Brain microvascular endothelial cell (primary cell): Measurements from ENCODE around the gene ANXA2.

Experiments used
- DNase-seq: peaks from one replicate; pipeline ENCODE4 v3.0.0-alpha.2; 2020
- H3K27ac ChIP-seq: fragments of 250-450 bp; sonication (Bioruptor Pico); 2 replicates; pipeline ENCODE4 v1.5.1; 2020; ENCODE audit warnings: mild to moderate bottlenecking, moderate library complexity
- H3K27me3 ChIP-seq: fragments of 250-450 bp; sonication (Bioruptor Pico); replicated peaks from 2 replicates; pipeline ENCODE4 v1.5.1; 2020; ENCODE audit warnings: mild to moderate bottlenecking
- H3K36me3 ChIP-seq: fragments of 250-450 bp; sonication (Bioruptor Pico); replicated peaks from 2 replicates; pipeline ENCODE4 v1.5.1; 2020; ENCODE audit warnings: mild to moderate bottlenecking
- H3K4me3 ChIP-seq: 2 replicates; pipeline ENCODE4 v1.5.1; 2011; ENCODE audit warnings: low read depth, mild to moderate bottlenecking, control low read depth, low read length, moderate library complexity
- in situ Hi-C: cut with HindIII; loops from 2 replicates; pipeline ENCODE4 v1.10.0; 2017; ENCODE audit warnings: low sequenced_read_pairs, low pct_ligation_motif_present
- TF ChIP-seq, protein P1 (sequence below): IDR thresholded peaks from 2 replicates; pipeline ENCODE4 v1.5.1; 2011; ENCODE audit warnings: low read depth, mild to moderate bottlenecking, moderate library complexity, low read length, control low read depth, inconsistent platforms; ENCODE audit errors: missing control alignments

The ANXA2 gene

DNA sequence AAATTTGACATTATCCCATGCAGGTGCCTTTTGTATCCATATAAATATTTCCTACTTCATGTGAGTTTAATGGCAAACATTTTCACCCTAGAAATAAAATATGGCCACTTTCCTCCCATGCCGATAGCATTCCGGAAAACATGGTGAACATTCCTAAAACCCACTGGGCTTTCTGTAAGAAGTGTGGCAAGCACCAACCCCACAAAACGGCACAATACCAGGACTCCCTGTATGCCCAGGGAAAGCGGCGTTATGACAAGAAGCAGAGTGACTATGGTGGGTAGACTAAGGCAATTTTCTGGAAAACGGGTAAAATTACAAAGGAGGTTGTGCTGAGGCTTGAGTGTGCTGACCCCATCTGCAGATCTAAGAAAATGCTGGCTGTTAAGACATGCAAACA lies 7.6 kb downstream of the ANXA2 start:
- Histone ChIP-seq H3K27ac (peak overlapping the region; percentile 99), H3K36me3 (peaks cover 75% of the 10 kb centered on the region), H3K4me3 (peak overlapping the region; percentile 7), H3K27me3 (no peaks in the 10 kb centered on the region)
- TF ChIP-seq, protein P1, sequence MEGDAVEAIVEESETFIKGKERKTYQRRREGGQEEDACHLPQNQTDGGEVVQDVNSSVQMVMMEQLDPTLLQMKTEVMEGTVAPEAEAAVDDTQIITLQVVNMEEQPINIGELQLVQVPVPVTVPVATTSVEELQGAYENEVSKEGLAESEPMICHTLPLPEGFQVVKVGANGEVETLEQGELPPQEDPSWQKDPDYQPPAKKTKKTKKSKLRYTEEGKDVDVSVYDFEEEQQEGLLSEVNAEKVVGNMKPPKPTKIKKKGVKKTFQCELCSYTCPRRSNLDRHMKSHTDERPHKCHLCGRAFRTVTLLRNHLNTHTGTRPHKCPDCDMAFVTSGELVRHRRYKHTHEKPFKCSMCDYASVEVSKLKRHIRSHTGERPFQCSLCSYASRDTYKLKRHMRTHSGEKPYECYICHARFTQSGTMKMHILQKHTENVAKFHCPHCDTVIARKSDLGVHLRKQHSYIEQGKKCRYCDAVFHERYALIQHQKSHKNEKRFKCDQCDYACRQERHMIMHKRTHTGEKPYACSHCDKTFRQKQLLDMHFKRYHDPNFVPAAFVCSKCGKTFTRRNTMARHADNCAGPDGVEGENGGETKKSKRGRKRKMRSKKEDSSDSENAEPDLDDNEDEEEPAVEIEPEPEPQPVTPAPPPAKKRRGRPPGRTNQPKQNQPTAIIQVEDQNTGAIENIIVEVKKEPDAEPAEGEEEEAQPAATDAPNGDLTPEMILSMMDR = no peak
- DNase-seq = no peak
- in situ Hi-C loops = no loop called here

DNA sequence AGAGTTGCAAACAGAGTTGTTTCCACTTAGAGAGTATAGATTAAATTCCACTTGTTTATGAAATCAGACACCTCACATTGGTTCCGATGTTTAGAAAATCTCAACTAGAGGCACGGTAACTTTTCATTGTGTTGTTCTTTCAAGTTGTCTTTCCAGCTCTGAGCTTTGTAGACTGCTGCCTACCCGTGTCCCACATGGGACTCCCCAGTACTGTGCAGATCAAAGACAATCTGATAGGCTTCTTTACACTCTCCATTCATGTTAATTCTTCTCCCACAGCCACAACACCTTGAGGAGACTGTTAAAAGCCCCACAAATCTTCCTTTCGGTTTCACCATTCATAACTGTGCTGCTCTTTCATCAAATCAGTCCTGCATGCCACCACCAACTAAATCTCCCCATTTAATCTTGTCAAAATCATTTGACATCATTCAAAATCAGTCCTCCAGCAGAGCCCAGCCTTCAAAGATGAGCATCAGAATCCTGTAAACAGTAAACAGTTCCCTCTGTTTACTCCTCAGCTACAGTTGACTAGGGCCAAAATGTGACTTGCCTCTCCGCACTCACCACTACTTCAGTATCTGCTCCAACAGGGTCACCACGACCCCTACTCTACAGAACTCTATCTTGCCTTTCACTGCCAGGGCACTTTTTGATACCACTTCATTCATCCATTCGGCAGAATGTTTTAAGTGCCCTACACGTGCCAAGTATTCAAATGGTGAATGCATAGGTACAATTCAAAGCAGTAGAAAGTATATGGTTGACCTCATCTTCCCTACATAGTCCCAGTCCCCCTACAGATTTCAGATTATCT lies 8.3 kb downstream of the ANXA2 start:
- no peaks in the 10 kb centered on the region for H3K27me3 ChIP-seq
- H3K27ac ChIP-seq = peak overlapping the region; percentile 14
- TF ChIP-seq, protein P1 = no peak
- no peak for DNase-seq
- H3K4me3 ChIP-seq = peak overlapping the region; percentile 12
- H3K36me3 ChIP-seq = peaks cover 75% of the 10 kb centered on the region
- in situ Hi-C loops = no loop called here

DNA sequence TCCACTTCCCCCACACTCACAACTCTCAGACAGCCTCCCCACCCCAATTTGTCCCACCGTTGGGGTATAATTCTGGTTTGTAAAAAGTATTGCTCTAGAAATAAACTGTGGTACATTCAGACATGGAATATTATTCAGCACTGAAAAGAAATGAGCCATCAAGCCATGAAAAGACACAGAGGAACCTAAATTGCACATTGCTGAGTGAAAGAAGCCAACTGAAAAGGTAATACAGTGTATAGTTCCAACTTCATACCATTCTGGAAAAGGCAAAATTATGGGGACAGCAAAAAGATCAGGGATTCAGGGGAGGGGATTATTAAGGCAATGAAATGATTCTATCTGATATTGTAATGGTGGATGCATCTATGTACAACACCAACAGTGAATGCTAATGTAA lies 10.5 kb downstream of the ANXA2 start:
- TF ChIP-seq, protein P1 = no peak
- no peak for DNase-seq
- H3K4me3 ChIP-seq = no peak overlapping the region
- H3K27ac ChIP-seq = no peak overlapping the region
- in situ Hi-C loops = no loop called here
- no peaks in the 10 kb centered on the region for H3K27me3 ChIP-seq
- peaks cover 81% of the 10 kb centered on the region for H3K36me3 ChIP-seq

DNA sequence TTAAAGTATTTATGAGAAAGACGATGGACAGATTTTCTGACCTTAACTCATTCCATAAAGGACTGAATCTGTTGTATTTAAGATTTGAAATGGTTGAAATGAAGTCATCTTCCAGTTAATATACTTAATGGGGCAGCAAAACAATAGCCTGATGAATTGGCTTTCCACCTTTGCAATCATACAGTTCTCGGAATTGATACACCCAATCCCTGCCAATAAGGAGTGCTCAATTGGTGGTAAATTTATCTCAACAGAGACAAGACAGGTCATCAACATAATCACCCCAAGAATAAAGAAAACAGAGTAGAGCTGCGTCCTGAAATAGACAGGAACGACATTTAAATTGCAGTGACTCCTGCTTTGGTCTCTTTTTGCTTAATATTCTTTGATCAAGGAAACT lies 11.2 kb downstream of the ANXA2 start:
- Histone ChIP-seq H3K27ac (no peak overlapping the region), H3K4me3 (no peak overlapping the region)
- TF ChIP-seq, protein P1 = no peak

DNA sequence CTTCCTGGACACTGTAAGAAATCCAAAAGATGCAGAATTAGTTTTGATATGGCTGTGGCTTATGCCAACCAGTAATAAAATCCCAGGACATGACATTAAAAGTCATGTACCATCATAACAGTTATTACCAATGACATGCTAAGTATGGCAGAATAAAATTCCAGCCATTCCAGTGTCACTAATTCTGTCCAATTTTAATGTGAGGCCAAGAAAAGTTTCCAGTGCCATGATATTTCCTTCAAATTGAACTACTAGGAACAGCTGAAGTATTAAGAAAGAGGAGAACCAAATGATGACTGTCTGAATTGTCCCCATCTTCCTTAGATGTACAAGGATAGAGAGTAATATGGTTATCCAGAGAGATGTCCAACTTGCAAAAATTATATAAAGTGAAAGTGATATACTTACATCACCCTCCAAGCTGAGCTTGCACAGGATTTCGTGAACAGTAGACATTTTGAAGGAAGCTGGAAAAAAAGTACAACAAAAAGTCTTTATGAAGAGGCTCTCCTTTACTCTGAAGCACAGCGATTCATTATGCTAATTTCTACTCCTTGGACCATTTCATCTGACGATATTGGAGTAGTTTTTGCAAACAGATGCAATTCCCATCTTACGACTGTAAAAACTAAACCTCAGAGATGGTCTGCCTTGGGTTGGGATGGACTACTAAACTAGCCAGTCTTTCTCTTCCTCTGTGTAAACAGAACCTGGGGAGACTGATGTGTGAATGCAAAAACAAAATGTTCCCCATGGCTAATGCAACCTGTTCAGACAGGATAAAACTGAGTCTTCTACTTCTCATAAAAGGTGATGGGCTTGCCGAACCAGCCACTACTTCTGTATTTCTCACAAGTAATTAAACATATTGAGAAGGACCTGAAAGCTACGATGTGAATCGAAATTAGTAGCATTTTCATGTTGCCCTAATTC lies 11.9 kb downstream of the ANXA2 start:
- TF ChIP-seq, protein P1 = no peak
- H3K27ac ChIP-seq = peak overlapping the region; percentile 10
- H3K4me3 ChIP-seq = no peak overlapping the region
- no peaks in the 10 kb centered on the region for H3K27me3 ChIP-seq
- H3K36me3 ChIP-seq = peaks cover 79% of the 10 kb centered on the region
- in situ Hi-C loops = no loop called here
- DNase-seq = no peak

More for the DNA sequence above, 11.2 kb downstream of the ANXA2 start:
- no peak for DNase-seq
- in situ Hi-C loops = no loop called here
- Histone ChIP-seq H3K36me3 (peaks cover 79% of the 10 kb centered on the region), H3K27me3 (no peaks in the 10 kb centered on the region)
